ENCODE measurements around the gene CRY2. TPM values are rescaled to one million over a fixed set of nuclear protein-coding genes. Genes with fewer than 3 reads are reported as not detected.
A peak's percentile ranks its signal among the peaks of the same experiment; 100 is the strongest.

CRY2 gene
- total RNA-seq, 1 donor from 2014 or later: 56.8 TPM

DNA sequence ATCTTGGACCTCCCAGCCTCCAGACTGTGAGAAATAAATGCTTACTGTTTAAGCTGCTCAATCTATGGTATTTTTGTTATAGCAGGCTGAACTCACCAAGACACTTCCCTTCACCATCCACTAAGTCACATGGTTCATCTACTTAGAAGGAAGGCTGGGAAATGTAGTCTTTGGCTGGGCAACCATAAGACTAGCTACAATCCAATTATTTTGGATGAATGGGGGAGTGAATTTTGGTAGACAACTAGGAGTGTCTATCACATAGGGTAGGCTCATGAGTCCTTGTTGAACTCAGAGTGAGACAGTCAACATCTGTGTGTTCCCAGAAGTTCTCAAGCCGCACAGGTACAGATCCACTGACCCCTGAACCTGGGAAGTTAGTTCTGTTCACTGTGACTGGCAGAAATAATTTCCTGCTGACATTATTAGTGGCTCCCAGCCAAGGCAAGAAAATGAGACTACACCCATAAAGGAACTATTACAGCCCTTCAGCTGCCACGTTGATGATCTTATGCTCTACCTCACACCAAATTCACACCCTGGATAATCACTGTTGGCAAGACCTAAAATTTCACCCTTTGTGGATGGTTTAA, 45.5 kb upstream of the CRY2 start:
- ChIA-PET POLR2A (interaction anchor here (0.6 kb wide), 1 partner anchor 18 kb away, joined by 3 read pairs; no protein-coding TSS in a partner anchor), CTCF (interaction anchor here (1.5 kb wide), 1 partner anchor 31 kb away, joined by 5 read pairs; no protein-coding TSS in a partner anchor)
- ATAC-seq (ENCODE audit: low read depth): no peak
- no peaks in the 10 kb centered on the region for H3K9me3 Mint-ChIP-seq
- H3K27me3 Mint-ChIP-seq: no peaks in the 10 kb centered on the region
- TF ChIP-seq, protein P1, sequence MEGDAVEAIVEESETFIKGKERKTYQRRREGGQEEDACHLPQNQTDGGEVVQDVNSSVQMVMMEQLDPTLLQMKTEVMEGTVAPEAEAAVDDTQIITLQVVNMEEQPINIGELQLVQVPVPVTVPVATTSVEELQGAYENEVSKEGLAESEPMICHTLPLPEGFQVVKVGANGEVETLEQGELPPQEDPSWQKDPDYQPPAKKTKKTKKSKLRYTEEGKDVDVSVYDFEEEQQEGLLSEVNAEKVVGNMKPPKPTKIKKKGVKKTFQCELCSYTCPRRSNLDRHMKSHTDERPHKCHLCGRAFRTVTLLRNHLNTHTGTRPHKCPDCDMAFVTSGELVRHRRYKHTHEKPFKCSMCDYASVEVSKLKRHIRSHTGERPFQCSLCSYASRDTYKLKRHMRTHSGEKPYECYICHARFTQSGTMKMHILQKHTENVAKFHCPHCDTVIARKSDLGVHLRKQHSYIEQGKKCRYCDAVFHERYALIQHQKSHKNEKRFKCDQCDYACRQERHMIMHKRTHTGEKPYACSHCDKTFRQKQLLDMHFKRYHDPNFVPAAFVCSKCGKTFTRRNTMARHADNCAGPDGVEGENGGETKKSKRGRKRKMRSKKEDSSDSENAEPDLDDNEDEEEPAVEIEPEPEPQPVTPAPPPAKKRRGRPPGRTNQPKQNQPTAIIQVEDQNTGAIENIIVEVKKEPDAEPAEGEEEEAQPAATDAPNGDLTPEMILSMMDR (IDR thresholded peaks at IDR 0.05): no peak
- no peak for DNase-seq
- H3K4me3 Mint-ChIP-seq: no peak overlapping the region
- intact Hi-C loops (cut with micrococcal nuclease): loop anchor here (10.0 kb wide), 5 partner anchors 657 to 1237 kb away; partner anchors contain the start of genes ATG13, CD82, HARBI1 and PRDM11
- peaks cover 19% of the 10 kb centered on the region for H3K4me1 Mint-ChIP-seq
- peak overlapping the region; percentile 1 for H3K27ac Mint-ChIP-seq
- peaks cover 9% of the 10 kb centered on the region for H3K36me3 Mint-ChIP-seq (ENCODE audit: low read depth)

DNA sequence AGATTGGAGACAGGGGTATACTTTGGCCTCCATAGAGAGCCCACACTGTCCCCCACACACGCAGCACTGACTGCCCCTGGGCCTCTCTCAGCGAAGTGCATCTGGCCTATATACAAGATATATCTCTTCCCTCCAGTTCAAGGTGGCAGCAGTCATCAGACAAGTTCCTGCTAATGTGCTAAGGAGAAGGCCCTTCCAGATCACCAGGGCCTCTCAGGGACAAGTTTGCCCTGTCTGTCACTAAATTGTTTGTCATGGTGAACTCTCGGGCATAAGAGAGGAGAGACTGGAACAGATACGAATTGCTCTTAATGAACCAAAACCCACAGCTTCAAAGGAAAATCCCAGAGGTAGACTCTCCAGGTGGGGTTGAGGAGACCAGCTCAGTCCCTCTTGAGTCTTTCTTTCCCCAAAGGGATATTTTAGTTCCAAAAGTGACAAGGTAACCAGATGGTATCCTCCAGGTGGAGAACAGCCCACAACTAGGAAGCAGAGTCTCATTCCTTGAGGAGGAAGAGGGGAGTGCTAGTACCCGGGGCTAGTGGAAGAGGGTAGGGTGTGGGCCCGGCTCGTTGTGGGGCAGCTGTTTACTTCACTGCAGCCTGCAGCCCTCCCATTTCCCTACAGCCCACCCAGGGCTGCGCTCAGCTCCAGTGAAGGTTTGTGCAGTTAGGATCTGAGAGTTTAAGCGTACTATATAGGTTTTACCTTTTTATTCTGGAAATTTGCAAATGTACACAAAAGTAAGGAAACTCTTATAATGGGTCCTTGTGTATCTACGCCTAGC, 44.6 kb upstream of the CRY2 start:
- TF ChIP-seq, protein P1 (IDR thresholded peaks at IDR 0.05): no peak
- POLR2A ChIA-PET: no interaction called here
- Mint-ChIP-seq H3K36me3 (ENCODE audit: low read depth) (peaks cover 9% of the 10 kb centered on the region), H3K4me3 (no peak overlapping the region), H3K27ac (peak overlapping the region; percentile 4), H3K9me3 (no peaks in the 10 kb centered on the region), H3K27me3 (no peaks in the 10 kb centered on the region), H3K4me1 (peaks cover 28% of the 10 kb centered on the region)
- DNase-seq: no peak
- CTCF ChIA-PET: interaction anchor here (1.5 kb wide), 1 partner anchor 31 kb away, joined by 5 read pairs; no protein-coding TSS in a partner anchor
- no peak for ATAC-seq (ENCODE audit: low read depth)
- intact Hi-C loops (cut with micrococcal nuclease): loop anchor here (10.0 kb wide), 5 partner anchors 658 to 1238 kb away; partner anchors contain the start of genes ATG13, CD82, HARBI1 and PRDM11

DNA sequence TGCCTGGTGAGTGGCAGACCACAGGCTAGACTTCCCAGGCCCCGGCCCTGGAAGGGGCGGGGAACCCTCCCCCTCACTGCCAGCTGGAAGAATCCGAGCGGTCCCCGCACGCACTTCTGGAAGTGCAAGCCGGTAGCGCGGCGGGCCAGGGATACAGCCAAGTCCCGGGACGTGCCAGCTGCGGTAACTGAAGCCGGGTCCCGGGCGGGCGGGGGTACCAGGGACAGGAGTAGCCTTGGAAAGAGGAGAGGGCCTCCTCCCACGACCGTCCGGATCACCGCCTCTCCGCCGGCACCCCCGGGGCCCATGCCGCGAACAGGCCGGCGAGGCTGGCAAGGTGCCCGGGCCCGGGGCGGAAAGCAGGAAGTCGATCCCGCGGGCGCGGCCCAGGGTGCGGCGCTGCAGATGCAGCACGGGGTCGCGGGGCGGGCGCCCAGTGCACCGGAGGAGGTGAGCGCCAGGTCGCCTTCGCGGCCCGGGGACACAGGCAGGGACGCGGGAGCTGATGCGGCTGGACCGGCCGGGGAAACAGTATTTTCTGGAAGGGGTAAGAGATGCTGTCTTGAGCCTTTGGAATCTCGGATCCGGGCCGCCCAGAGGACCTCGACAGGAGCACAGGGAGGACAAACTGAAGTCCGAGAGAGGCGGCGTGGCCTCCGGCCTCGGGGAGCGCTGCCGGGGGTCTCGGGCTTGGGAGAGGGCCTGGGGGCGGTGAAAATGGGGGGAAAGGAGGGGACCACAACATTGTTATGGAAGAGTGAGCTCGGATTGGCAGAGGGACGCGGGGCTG, 43.1 kb upstream of the CRY2 start:
- ATAC-seq (ENCODE audit: low read depth) (peak; percentile 27), DNase-seq (peak; percentile 70)
- Mint-ChIP-seq H3K36me3 (ENCODE audit: low read depth) (peaks cover 16% of the 10 kb centered on the region), H3K4me3 (peak overlapping the region; percentile 92), H3K9me3 (no peaks in the 10 kb centered on the region), H3K4me1 (peaks cover 38% of the 10 kb centered on the region), H3K27ac (peak overlapping the region; percentile 78), H3K27me3 (no peaks in the 10 kb centered on the region)
- intact Hi-C loops (cut with micrococcal nuclease): loop anchor here (2.0 to 10.0 kb wide), 6 partner anchors 317 to 1239 kb away; partner anchors contain the start of genes ATG13, CD82, HARBI1 and PHF21A
- POLR2A ChIA-PET: interaction anchor here (1.0 to 2.9 kb wide), 3 partner anchors 12 to 114 kb away, joined by 3 to 22 read pairs (median 5); partner anchors contain the start of gene CRY2
- TF ChIP-seq, protein P1 (IDR thresholded peaks at IDR 0.05): no peak
- CTCF ChIA-PET: interaction anchor here (1.3 to 1.6 kb wide), 2 partner anchors 32 to 38 kb away, joined by 5 to 6 read pairs; no protein-coding TSS in a partner anchor

DNA sequence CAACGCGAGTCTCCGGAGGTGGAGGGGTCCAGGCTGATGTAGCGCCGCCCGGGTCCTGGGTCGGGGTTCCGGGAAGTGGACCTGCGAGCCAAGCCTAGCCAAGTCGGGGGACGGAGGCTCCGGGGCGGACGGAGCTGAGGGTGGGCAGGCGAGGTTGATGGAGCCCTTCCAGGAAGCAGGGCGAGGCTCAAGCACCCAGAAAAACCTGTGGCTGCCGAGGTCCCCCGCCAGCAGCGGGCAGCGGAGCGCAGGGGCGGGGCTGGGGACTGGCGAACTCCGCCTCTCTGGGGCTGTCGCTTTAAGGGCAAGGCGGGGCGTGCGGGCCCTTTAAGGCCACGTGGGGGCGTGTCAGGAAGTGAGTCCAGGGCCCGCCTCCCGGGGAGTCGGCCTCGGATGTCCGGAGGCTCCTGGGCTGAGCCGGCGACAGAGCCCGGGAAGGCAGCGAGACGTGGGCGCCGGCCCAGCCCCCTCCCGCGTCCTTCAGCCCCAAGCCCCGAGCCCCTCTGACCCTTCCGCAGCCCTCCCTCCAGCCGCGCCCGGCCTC, 42.4 kb upstream of the CRY2 start, which contains the start of gene SLC35C1:
Gene SLC35C1 (plus strand): TSS at position 389 of the 544 bp plus-strand sequence. CDS start 653 bp downstream, outside the sequence.
- TF ChIP-seq, protein P1 (IDR thresholded peaks at IDR 0.05): no peak
- ATAC-seq (ENCODE audit: low read depth) (peak; percentile 96), DNase-seq (peak; percentile 95)
- H3K36me3 Mint-ChIP-seq (ENCODE audit: low read depth): peaks cover 23% of the 10 kb centered on the region
- no peaks in the 10 kb centered on the region for H3K27me3 Mint-ChIP-seq
- intact Hi-C loops (cut with micrococcal nuclease): loop anchor here (1.0 to 10.0 kb wide), 13 partner anchors 14 to 1240 kb away; partner anchors contain the start of genes ATG13, CD82, CRY2 and HARBI1
- peak within 1 kb of the TSS; percentile 92 for H3K4me3 Mint-ChIP-seq
- no peaks in the 10 kb centered on the region for H3K9me3 Mint-ChIP-seq
- H3K27ac Mint-ChIP-seq: peak within 1 kb of the TSS; percentile 78
- H3K4me1 Mint-ChIP-seq: peaks cover 41% of the 10 kb centered on the region
- ChIA-PET POLR2A (interaction anchor here (0.5 to 2.9 kb wide), 7 partner anchors 12 to 147 kb away, joined by 3 to 22 read pairs (median 4); partner anchors contain the start of gene CRY2), CTCF (interaction anchor here (0.6 to 2.4 kb wide), 4 partner anchors 20 to 37 kb away, joined by 5 to 8 read pairs (median 6); no protein-coding TSS in a partner anchor)
